Measurements from ENCODE around the gene CA14.

Gene CA14

DNA sequence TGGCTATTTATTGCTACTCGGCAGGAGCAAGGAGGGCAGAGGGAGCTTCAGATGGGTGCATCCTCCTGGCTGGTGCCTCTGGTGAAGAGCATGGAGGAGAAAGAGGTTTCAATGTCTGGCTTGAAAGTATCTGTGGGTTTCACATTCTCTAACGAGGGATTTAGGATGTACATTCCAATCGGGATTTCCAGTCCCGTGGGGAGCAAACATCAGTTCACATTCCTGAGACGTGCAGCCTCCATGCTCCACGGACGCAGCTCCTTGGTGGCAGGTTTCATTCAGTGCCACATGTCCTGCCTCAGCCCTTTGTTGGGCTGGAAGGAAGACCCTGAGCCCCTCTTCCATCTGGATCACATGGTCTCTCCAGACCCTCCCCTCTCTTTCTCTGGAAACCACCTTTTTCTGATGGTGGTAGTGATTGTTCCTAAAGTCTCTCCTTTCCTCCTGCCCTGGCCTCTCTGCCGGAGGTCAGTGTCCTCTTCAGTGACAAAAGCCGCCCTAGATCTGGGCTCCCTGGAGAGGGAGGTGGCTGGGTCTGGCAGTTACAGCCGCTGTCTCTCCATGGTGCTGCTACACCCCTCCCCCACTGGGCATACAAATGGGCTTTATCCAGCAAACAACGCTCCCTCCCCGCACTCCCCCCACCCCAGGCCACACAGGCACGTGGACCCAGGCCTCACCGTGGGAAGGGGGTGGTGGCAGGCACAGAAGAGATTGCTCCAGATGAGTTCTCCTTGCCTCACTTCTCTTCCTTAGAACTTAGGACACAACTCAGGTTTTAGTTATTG is 826 bp upstream of the CA14 start:
- H3K36me3 ChIP-seq (ENCODE audit: insufficient read depth, low read length): no peaks in the 10 kb centered on the region
- no peak overlapping the region for H3K27ac ChIP-seq (ENCODE audit: low read depth, low read length, poor library complexity, severe bottlenecking)
- H3K79me2 ChIP-seq (ENCODE audit: insufficient read depth, low read length): no peaks in the 10 kb centered on the region
- no peak overlapping the region for H3K4me3 ChIP-seq (ENCODE audit: low read depth, low read length, poor library complexity, severe bottlenecking)
- no peak overlapping the region for H3K9ac ChIP-seq (ENCODE audit: low read length)
- H3K4me1 ChIP-seq (ENCODE audit: insufficient read depth, low read length, severe bottlenecking): peaks cover 10% of the 10 kb centered on the region
- no peaks in the 10 kb centered on the region for H4K20me1 ChIP-seq (ENCODE audit: insufficient read depth, low read length)
- H3K9me3 ChIP-seq (ENCODE audit: low read length): no peaks in the 10 kb centered on the region
- TF ChIP-seq EZH2 (IDR thresholded peaks at IDR 0.05; ENCODE audit: borderline replicate concordance, low read length): no peak
- TF ChIP-seq, protein P1, sequence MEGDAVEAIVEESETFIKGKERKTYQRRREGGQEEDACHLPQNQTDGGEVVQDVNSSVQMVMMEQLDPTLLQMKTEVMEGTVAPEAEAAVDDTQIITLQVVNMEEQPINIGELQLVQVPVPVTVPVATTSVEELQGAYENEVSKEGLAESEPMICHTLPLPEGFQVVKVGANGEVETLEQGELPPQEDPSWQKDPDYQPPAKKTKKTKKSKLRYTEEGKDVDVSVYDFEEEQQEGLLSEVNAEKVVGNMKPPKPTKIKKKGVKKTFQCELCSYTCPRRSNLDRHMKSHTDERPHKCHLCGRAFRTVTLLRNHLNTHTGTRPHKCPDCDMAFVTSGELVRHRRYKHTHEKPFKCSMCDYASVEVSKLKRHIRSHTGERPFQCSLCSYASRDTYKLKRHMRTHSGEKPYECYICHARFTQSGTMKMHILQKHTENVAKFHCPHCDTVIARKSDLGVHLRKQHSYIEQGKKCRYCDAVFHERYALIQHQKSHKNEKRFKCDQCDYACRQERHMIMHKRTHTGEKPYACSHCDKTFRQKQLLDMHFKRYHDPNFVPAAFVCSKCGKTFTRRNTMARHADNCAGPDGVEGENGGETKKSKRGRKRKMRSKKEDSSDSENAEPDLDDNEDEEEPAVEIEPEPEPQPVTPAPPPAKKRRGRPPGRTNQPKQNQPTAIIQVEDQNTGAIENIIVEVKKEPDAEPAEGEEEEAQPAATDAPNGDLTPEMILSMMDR (IDR thresholded peaks at IDR 0.05; ENCODE audit: low read length): no peak
- no peaks in the 10 kb centered on the region for H3F3A ChIP-seq (ENCODE audit: insufficient read depth, low read length)
- no peak overlapping the region for H2AFZ ChIP-seq (ENCODE audit: low read length)
- H3K4me2 ChIP-seq (ENCODE audit: low read length): no peak overlapping the region
- H3K27me3 ChIP-seq (ENCODE audit: insufficient read depth, low read length): peaks cover 3% of the 10 kb centered on the region; the same call in 1 of the 2 replicates
- H3K9me2 ChIP-seq (ENCODE audit: low read depth, low read length): no peaks in the 10 kb centered on the region

DNA sequence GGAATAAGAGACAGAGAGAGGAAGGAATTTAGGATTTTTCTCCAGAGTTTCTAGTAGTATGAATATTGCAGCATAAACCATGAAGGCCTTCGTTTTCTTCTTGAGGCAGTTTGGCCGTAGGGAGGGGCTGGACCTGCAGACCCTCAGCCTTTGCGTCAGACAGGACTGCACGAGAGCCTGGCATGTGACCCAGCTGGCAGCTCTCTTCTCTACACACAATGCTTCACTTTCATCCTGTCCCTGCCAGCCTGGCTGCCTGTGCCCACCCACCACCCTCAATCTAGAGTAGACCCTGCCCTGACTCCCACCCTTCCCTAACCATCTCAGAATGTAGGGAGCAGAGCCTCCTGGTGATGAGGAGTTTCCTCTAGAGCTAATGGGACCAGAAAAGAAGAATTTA is 1.6 kb downstream of the CA14 start:
- H3K79me2 ChIP-seq (ENCODE audit: insufficient read depth, low read length): no peaks in the 10 kb centered on the region
- TF ChIP-seq, protein P1 (IDR thresholded peaks at IDR 0.05; ENCODE audit: low read length): no peak
- TF ChIP-seq EZH2 (IDR thresholded peaks at IDR 0.05; ENCODE audit: borderline replicate concordance, low read length): no peak
- no peaks in the 10 kb centered on the region for H3K9me2 ChIP-seq (ENCODE audit: low read depth, low read length)
- H3F3A ChIP-seq (ENCODE audit: insufficient read depth, low read length): no peaks in the 10 kb centered on the region
- no peak overlapping the region for H3K27ac ChIP-seq (ENCODE audit: low read depth, low read length, poor library complexity, severe bottlenecking)
- no peaks in the 10 kb centered on the region for H3K27me3 ChIP-seq (ENCODE audit: insufficient read depth, low read length)
- H3K4me3 ChIP-seq (ENCODE audit: low read depth, low read length, poor library complexity, severe bottlenecking): no peak overlapping the region
- H2AFZ ChIP-seq (ENCODE audit: low read length): no peak overlapping the region
- no peak overlapping the region for H3K9ac ChIP-seq (ENCODE audit: low read length)
- H4K20me1 ChIP-seq (ENCODE audit: insufficient read depth, low read length): no peaks in the 10 kb centered on the region
- H3K9me3 ChIP-seq (ENCODE audit: low read length): no peaks in the 10 kb centered on the region
- peaks cover 21% of the 10 kb centered on the region for H3K4me1 ChIP-seq (ENCODE audit: insufficient read depth, low read length, severe bottlenecking)
- no peaks in the 10 kb centered on the region for H3K36me3 ChIP-seq (ENCODE audit: insufficient read depth, low read length)
- no peak overlapping the region for H3K4me2 ChIP-seq (ENCODE audit: low read length)

DNA sequence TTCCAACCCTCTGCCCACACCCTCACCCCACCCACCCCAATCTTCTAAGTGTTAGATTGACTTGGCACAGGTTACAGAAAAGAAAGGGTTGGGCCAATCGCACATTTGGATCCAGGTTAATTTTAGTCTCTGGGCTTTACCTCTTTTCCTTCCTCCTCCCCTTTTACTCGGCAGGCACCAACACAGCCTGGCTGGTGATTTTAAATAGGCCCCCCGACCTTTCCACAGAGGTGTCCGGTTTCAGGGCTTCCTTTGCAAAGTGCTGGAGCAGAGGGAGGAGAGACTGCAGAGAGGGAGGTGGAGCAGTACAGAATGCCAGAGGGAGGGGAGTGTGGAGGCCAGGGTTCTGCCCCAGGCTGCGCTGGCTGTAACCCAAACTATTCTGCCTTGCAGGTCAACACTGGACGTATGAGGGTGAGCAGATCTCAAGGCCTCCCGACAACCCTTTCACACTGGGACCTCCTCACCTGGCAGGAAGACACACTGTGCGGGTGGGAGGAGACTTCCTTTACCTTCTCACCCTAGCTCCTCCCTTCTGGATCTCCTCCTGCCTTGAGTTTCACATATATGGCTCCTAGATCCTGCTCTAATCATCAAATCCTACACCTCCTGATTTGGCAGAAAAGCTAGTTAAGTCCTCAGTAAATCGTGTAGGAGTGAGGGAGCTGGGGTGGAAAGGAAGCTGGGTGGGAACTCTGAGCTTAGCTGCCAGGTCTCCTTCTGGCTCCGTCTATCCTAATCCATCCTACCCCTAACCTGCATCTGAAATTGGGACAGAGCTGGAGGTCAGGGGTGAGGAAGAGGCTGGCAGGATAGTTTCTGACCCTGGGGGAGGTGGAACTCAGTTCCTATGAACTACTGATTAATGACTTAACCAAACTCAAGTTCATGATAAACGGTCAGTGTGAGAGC is 2.4 kb downstream of the CA14 start:
- Histone ChIP-seq H3K4me3 (ENCODE audit: low read depth, low read length, poor library complexity, severe bottlenecking) (no peak overlapping the region), H3K36me3 (ENCODE audit: insufficient read depth, low read length) (peaks cover 7% of the 10 kb centered on the region), H3K9me3 (ENCODE audit: low read length) (no peaks in the 10 kb centered on the region), H2AFZ (ENCODE audit: low read length) (no peak overlapping the region), H3K9ac (ENCODE audit: low read length) (no peak overlapping the region), H3K4me1 (ENCODE audit: insufficient read depth, low read length, severe bottlenecking) (peaks cover 21% of the 10 kb centered on the region), H3K9me2 (ENCODE audit: low read depth, low read length) (no peaks in the 10 kb centered on the region), H4K20me1 (ENCODE audit: insufficient read depth, low read length) (no peaks in the 10 kb centered on the region), H3K27me3 (ENCODE audit: insufficient read depth, low read length) (no peaks in the 10 kb centered on the region), H3K27ac (ENCODE audit: low read depth, low read length, poor library complexity, severe bottlenecking) (no peak overlapping the region), H3F3A (ENCODE audit: insufficient read depth, low read length) (no peaks in the 10 kb centered on the region), H3K4me2 (ENCODE audit: low read length) (no peak overlapping the region), H3K79me2 (ENCODE audit: insufficient read depth, low read length) (no peaks in the 10 kb centered on the region)
- TF ChIP-seq, protein P1 (IDR thresholded peaks at IDR 0.05; ENCODE audit: low read length): no peak
- no peak for TF ChIP-seq EZH2 (IDR thresholded peaks at IDR 0.05; ENCODE audit: borderline replicate concordance, low read length)
